Right lobe of liver (tissue), 6 donors: ENCODE data around the gene TBCE. TPM values are rescaled to one million over a fixed set of nuclear protein-coding genes. Genes with fewer than 3 reads are reported as not detected.

ENCODE experiments used
- ATAC-seq, 4 donors: fragments of 200-7000 bp; cut with Tn5 transposase; one replicate each; pipeline ENCODE4 v1.9.1; 2020; ENCODE audit warnings: mild to moderate bottlenecking in 4 of 4, moderate library complexity in 4 of 4
- DNase-seq, 3 donors: peaks; one replicate each; pipeline ENCODE4 v3.0.0-alpha.2; 2020
- H3K27ac ChIP-seq, 3 donors: fragments of 200-600 bp; one replicate each; pipeline ENCODE4 v1.8.0; 2022
- H3K27me3 ChIP-seq, 2 donors: fragments of 200-600 bp; one replicate each; pipeline ENCODE4 v1.8.0; 2022
- H3K36me3 ChIP-seq, 4 donors: fragments of 200-600 bp; sonication (generic) in 1 of 4; one replicate each; pipeline versions ENCODE4 v1.5.1 to v1.8.0; 2017 to 2022; ENCODE audit warnings: control low read depth in 1 of 4
- H3K4me1 ChIP-seq, 4 donors: fragments of 200-600 bp; sonication (generic) in 1 of 4; one replicate each; pipeline versions ENCODE4 v1.5.1 to v1.8.0; 2017 to 2022; ENCODE audit warnings: control low read depth in 1 of 4
- H3K4me3 ChIP-seq, 3 donors: fragments of 200-600 bp; one replicate each; pipeline ENCODE4 v1.8.0; 2022
- H3K9me3 ChIP-seq, 4 donors: fragments of 200-600 bp; sonication (generic) in 1 of 4; one replicate each; pipeline versions ENCODE4 v1.5.1 to v1.8.0; 2017 to 2022; ENCODE audit warnings: control low read depth in 1 of 4
- CTCF ChIP-seq, 4 donors: fragments of 200-600 bp in 3 of 4; fragments of 450-650 bp in 1 of 4; IDR thresholded peaks; one replicate each; pipeline versions ENCODE4 v1.5.1 to v1.8.0; 2016 to 2022; ENCODE audit warnings: antibody characterized with exemption in 4 of 4, mild to moderate bottlenecking in 2 of 4
- POLR2A ChIP-seq: fragments of 450-650 bp; IDR thresholded peaks from one replicate; pipeline ENCODE4 v1.6.1; 2017; ENCODE audit warnings: antibody characterized with exemption, mild to moderate bottlenecking
- WGBS: methylation state at CpG from one replicate; pipeline ENCODE4 v1.1.6; 2018; ENCODE audit warnings: low coverage, low lambda C conversion rate; ENCODE audit not compliant: insufficient coverage; ENCODE audit errors: missing lambda C conversion rate; 5-methylcytosine and 5-hydroxymethylcytosine counted together
- intact Hi-C, 2 donors: fragments of 100-400 bp; cut with DNase I; formaldehyde crosslinking; loops; one replicate each; pipeline versions ENCODE4 v1.11.2 to v1.14.1; 2022
- total RNA-seq, 6 experiments: library from RNA; depleted of rRNA in 2 of 6; stranded (reverse); fragments of >200 nt in 2 of 6; fragmentation: NEBNext Ultra II Directional in 3 of 6; extraction: Animal tissue kit (Norgen Biotek cat#: 25700) in 3 of 6; gene quantifications; one replicate each; pipeline versions ENCODE4 v1.1.0 to v1.2.4, GENCODE V29; 2016 to 2023
- donor health status: DM: no; HTN: yes; CAD: no.
- donor health status: DM: no; HTN: no; CAD: no.
- donor health status: DM: no; HTN: no; CAD: no.
- donor health status: DM: no; HTN: yes; CAD: no.
- donor health status: DM: no; HTN: yes; CAD: no.

TBCE gene
- total RNA-seq, 6 experiments from 2014 or later = 11.2 to 16.6 (median 13.3) TPM

DNA sequence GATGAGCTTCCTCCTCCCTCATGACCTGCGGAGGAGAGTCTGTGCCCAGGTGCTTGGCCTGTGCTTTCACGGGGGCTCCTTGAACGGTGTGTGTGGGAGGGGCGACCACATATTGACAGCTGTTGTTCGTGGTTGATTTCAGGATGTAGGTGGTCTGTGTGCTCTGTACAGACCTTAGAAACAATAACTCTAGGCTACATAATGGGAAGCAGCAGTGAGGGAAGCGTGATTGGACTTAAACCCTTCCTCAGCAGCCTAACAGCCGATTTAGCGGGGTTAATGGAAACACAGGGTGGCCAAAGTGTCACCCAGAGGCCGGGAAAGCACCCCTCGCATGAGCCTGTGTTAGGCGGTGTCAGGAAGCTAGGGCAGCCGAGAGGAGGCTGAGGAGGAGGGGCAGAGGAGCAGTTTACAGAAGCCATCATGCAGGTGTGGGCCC is 56.0 kb downstream of the TBCE start:
- WGBS = 39% methylated on average over 9 of the region's 12 CpGs
- Histone ChIP-seq H3K36me3 (no peaks in the 10 kb centered on the region), H3K4me1 (no peaks in the 10 kb centered on the region), H3K4me3 (no peak overlapping the region), H3K27me3 (no peaks in the 10 kb centered on the region), H3K9me3 (no peaks in the 10 kb centered on the region), H3K27ac (no peak overlapping the region)
- peak in 2 of 4 donors; percentile 19 for ATAC-seq
- DNase-seq = peak in 1 of 3 donors; percentile 30
- intact Hi-C loops = no loop called here
- TF ChIP-seq POLR2A = no peak
- TF ChIP-seq CTCF (IDR thresholded peaks at IDR 0.05) = no peak

GRCh38 chr1:235424092-235424491 is 56.9 kb downstream of the TBCE start:
- H3K4me3 ChIP-seq = no peak overlapping the region
- no peaks in the 10 kb centered on the region for H3K4me1 ChIP-seq
- TF ChIP-seq CTCF (IDR thresholded peaks at IDR 0.05) (no peak), POLR2A (no peak)
- H3K9me3 ChIP-seq = no peaks in the 10 kb centered on the region
- H3K36me3 ChIP-seq = no peaks in the 10 kb centered on the region
- DNase-seq = peak in 1 of 3 donors; percentile 6
- intact Hi-C loops = no loop called here
- ATAC-seq = no peak
- H3K27ac ChIP-seq = no peak overlapping the region
- WGBS = 86% methylated on average over 8 of the region's 8 CpGs
- no peaks in the 10 kb centered on the region for H3K27me3 ChIP-seq

DNA sequence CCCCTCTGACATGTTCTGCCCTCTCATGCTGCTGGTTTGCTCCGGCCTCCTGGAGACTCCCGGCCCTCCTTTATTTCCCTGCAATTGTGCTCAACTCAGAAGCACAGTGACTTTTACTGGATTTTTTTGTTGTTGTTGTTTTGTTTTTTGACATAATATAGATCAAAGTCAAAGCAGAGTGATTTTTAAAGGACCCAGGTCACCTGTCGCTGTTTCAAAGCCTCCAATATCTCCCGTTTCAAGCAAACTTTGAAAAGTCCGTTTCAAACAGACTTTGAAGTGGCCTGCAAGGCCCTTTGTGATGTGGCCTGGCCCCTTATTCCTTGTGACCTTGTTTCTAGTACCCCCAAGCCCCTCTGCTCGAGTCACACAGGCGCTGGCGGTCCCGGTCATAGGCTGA is 58.1 kb downstream of the TBCE start:
- Histone ChIP-seq H3K27ac (no peak overlapping the region), H3K4me1 (no peaks in the 10 kb centered on the region), H3K36me3 (no peaks in the 10 kb centered on the region), H3K4me3 (no peak overlapping the region), H3K9me3 (no peaks in the 10 kb centered on the region), H3K27me3 (no peaks in the 10 kb centered on the region)
- no peak for TF ChIP-seq CTCF (IDR thresholded peaks at IDR 0.05)
- TF ChIP-seq POLR2A = no peak
- intact Hi-C loops = no loop called here
- ATAC-seq (no peak), DNase-seq (peak in 1 of 3 donors; percentile 26)
- WGBS = 96% methylated on average over 9 of the region's 9 CpGs

- no peaks in the 10 kb centered on the region for H3K36me3 ChIP-seq
- no peaks in the 10 kb centered on the region for H3K4me1 ChIP-seq
- ATAC-seq (no peak), DNase-seq (peak in 1 of 3 donors; percentile 13)
- TF ChIP-seq CTCF (IDR thresholded peaks at IDR 0.05) (no peak), POLR2A (no peak)
- H3K4me3 ChIP-seq = no peak overlapping the region
- no peak overlapping the region for H3K27ac ChIP-seq
- intact Hi-C loops = no loop called here
- H3K9me3 ChIP-seq = no peaks in the 10 kb centered on the region
- no peaks in the 10 kb centered on the region for H3K27me3 ChIP-seq
- WGBS = 95% methylated on average over 3 of the region's 4 CpGs
These were observed 58.9 kb downstream of the TBCE start for GRCh38 chr1:235426143-235426542.

GRCh38 chr1:235426680-235427079 is 59.5 kb downstream of the TBCE start:
- intact Hi-C loops = no loop called here
- WGBS = 89% methylated on average over 13 of the region's 13 CpGs
- Histone ChIP-seq H3K27ac (no peak overlapping the region), H3K27me3 (no peaks in the 10 kb centered on the region), H3K4me1 (no peaks in the 10 kb centered on the region), H3K9me3 (no peaks in the 10 kb centered on the region), H3K36me3 (no peaks in the 10 kb centered on the region), H3K4me3 (no peak overlapping the region)
- DNase-seq = peak in 1 of 3 donors; percentile 10
- no peak for ATAC-seq
- no peak for TF ChIP-seq POLR2A
- no peak for TF ChIP-seq CTCF (IDR thresholded peaks at IDR 0.05)
